HG03558 (cell line): Measurements from ENCODE around the gene THBS1.

Source experiments
- ATAC-seq: cut with Tn5 transposase; IDR thresholded peaks from one replicate; pipeline ENCODE4 v1.9.1; 2021; ENCODE audit warnings: moderate number of reproducible peaks; ENCODE audit not compliant: unreplicated experiment; ENCODE audit errors: extremely low read depth

Gene THBS1

GRCh38 chr15:39598958-39599845, 18.3 kb downstream of the THBS1 start:
- no peak for ATAC-seq

GRCh38 chr15:39599871-39600270, 19.0 kb downstream of the THBS1 start:
- ATAC-seq: no peak

- no peak for ATAC-seq
These were observed 21.3 kb downstream of the THBS1 start for GRCh38 chr15:39602143-39602542.

GRCh38 chr15:39605146-39605545, 24.3 kb downstream of the THBS1 start:
- no peak for ATAC-seq

GRCh38 chr15:39608185-39609139, 27.6 kb downstream of the THBS1 start:
- ATAC-seq: no peak

GRCh38 chr15:39609166-39609916, 28.5 kb downstream of the THBS1 start:
- no peak for ATAC-seq

GRCh38 chr15:39610665-39611064, 29.8 kb downstream of the THBS1 start:
- no peak for ATAC-seq

- ATAC-seq: no peak
These were observed 32.4 kb downstream of the THBS1 start for GRCh38 chr15:39613271-39613670.

- no peak for ATAC-seq
These were observed 33.0 kb downstream of the THBS1 start for GRCh38 chr15:39613861-39614260.

- no peak for ATAC-seq
These were observed 36.0 kb downstream of the THBS1 start for GRCh38 chr15:39616731-39617455.

GRCh38 chr15:39618063-39618823, 37.4 kb downstream of the THBS1 start:
- no peak for ATAC-seq

- no peak for ATAC-seq
These were observed 40.3 kb downstream of the THBS1 start for GRCh38 chr15:39621210-39621609.

GRCh38 chr15:39621976-39622375, 41.1 kb downstream of the THBS1 start:
- no peak for ATAC-seq

- ATAC-seq: no peak
These were observed 42.0 kb downstream of the THBS1 start for GRCh38 chr15:39622660-39623516.

- peak; percentile 89 for ATAC-seq
These were observed 42.7 kb downstream of the THBS1 start for GRCh38 chr15:39623529-39623931.

GRCh38 chr15:39624806-39625205, 43.9 kb downstream of the THBS1 start:
- peak; percentile 32 for ATAC-seq

GRCh38 chr15:39625451-39625850, 44.6 kb downstream of the THBS1 start:
- ATAC-seq: no peak

- no peak for ATAC-seq
These were observed 45.0 kb downstream of the THBS1 start for GRCh38 chr15:39625856-39626255.
